NCI-H82 (cell line): ENCODE data around the gene GLRX.

Experiments used
- DNase-seq: peaks from one replicate; lab custom pipeline; 2025; lab: John Stamatoyannopoulos, UW

The GLRX gene

DNA sequence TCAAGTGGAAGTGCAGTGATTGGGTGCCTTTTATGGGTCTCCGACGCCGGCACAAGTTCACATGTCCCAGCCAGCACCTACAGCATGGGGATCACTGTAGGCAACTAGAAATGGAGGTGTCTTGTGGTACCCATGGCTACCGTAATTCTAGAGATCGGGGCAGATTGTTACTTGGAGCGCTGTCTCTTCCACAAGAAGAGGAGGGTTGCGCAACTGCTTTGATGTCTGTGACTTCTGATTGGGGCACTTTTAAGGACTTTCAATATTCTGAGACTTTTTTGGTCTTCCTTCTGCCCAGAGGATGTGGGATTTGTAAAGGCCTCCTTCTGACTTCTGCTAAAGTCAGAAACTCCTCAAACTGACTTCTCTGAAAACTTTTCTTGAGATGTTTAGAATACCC lies 41.9 kb downstream of the GLRX start:
- DNase-seq, result no peak

DNA sequence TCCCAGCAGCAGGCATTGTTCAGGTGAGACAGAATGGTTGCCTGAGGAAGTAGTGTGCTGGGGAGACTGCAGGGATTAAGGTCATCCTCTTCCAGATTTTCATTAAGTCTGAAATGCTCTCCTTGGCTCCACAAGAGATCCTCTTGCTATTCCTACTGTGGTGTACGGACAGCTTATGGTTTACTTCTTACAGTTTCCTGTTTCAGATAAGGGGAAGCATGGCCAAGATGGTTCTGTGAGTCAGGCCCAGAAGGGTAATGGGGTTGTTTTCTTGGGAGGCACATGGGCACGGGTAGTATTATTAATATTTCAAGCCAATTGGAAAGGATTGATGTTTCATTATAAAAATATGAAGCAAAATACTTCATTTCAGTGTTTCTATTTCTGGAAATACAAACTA lies 42.9 kb downstream of the GLRX start:
- no peak for DNase-seq

DNA sequence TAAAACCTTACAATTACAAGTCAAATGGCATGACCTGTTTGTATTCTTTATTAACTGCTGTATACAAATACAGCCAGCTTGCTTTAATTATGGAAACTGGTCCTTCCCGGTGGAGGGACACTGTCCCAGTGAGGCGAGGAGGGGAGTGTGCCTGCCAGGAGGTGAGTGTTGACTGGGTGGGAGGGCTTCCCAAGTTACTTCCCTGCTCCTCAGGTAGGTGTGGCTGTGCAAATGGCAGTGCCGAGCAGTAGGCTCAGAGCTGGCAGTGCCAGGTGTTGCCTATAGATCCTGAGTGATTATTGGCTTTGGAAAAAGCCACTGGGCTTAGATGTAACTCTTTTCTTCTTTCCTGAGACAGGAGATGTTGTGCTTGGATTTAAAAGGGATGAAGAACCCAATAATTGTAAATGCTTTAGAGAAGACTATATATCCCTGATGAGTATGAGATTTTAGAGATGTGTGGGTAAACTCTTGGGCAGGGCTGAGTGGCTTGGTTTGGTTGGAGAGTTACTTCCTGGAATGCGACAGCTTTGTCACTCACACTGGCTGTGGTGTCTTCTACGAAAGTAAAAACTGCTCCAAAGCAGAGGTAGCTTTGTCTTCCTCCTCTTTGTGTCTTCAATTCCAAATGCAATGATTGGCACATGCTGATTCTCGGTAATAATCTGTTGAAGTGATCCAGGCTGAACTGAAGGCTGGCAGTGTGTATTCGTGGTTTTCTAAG lies 43.7 kb downstream of the GLRX start:
- no peak for DNase-seq

DNA sequence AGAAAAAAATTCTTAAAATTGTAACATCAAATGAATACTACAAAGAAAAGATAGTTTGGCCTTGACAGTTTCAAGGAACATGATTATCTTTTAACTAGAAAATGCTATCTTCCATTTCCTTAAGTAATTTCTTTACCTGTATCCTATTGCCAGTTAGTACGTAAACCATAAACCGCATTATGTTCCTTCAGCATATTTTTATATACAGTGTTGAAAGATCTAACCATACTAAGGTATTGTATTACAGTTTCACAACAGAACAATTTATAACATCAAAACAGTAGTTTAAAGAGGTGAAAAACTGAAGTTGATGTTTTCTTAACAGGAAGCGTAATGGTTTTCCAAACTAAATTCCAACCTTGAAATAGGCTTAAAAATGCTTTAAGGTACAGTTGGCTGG lies 45.1 kb downstream of the GLRX start:
- no peak for DNase-seq

DNA sequence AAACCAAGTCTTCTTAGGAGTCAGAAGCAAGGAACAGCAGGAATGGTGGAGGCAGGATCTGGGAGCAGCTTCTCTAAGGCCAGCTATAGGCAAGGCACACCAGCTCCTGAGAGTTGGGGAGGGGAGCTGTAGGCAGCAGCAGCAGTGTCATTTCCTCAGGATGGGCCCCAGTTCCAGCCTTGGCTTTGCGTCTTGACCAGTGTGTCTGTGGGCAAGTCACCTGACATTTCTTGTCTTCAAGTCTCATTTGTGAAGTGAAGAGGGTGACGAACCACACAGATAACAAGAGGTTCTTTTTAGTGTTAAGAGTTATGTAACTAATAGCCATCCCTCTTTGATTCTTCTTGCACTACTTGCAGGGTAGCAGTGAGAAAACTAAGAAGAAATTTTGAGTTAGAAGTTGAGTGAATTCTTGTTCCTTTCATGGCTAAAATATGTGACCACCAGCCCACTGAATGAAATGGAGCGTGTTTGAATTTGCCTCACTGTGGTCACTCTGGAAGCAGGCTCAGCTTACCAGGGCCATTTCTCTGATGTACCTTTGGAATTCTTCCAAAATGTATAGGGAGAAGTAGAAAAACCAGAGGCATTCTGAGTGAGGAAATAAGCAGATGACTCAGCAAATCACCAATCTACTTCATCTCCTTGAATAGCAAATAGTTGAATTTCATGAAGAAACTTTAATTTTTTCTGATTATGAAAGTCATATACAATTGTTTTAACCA lies 49.0 kb downstream of the GLRX start:
- no peak for DNase-seq

DNA sequence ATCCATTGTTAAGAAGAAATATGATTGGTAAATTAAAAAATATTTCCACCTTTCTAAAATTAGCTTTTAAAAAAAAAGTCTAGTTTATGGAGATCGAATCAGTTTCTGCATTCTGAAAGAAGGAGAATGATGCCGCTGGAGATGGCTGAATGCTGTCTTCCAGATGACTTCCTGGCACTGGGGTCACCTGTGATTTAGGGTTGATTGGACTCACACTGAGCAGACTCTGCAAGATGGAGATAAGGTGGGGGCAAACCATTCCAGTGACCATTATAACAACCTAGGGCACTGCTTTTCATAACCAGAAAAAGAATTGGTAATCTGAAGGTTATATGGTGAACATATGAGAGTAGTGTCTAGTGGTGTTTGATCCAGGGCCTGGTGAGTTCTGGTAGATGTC lies 50.6 kb downstream of the GLRX start:
- DNase-seq, result no peak

DNA sequence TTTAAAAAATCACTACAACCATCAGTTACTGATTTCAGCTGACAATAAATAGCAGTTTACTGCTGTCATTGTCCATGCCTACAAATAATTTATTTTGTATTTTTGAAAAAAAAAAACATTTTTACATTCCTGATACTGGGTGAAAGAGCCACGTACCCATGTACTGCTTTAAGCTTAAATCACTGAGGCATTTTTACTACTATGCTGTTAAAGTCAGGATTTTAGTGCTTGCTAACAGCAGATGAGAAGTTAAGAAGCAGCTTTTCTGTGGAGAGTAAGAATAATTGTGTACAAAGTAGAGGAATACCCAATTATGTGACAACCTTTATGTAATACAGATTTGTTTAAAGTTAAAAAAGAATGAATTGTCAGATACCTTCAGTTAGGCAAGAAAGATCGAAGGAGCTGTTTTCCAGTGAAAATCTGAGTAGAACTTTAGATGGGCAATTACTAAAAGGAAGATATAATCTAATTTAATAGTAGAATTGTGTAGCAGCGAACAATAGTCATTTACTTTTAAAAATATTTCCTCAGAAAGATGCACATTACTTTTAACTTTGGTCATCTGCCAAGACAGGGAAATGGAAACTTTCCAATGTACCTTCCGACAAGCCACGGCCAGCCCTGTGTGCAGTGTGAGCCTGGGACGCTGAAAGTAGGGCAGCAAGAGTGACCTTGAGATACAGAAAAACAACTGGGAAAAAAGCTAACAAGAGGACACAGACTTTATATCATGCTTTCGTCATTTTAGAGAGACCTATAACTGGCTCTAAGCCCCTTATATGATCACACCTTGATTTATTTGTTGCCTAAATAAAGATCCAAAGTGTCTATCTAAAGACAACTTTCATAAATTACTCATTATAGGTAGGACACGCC lies 51.5 kb downstream of the GLRX start:
- no peak for DNase-seq

DNA sequence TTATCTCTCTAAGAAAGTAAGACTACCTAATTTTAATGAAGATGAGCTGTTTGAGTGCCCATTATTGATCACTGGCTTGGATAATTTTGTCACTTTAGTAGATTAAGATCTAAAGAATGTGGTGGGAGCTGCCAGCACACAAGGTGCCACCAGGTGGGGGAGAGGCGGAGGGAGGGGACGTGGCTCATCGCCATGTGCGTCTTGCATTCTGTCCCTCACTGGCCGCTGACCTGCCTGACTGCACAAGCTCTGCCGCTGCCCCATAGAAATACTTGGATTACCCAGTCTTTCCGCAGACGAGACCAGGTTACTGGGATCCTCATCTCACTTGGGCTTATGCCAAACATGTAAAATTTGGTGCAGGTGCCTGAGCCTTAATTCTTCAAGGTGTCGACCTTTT lies 53.8 kb downstream of the GLRX start:
- no peak for DNase-seq

DNA sequence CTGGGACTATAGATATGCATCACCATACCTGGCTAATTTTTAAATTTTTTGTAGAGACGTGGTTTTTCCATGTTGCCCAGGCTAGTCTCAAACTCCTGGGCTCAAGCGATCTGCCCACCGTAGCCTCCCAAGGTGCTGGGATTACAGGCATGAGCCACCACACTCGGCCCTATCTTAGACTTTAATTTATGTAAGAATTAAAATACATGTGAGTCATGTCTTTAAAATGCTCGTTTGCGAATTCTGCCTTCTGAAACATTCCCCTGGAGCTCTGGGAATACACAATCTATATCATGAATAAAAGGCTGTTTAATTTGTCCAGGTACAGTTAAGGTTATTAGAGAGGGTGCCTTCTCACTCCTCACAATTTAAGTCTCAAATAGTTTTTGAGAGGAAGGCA lies 58.6 kb downstream of the GLRX start:
- DNase-seq, result no peak
